Thoracic aorta (tissue), 2 donors: ENCODE results near the gene JUP. TPM values are rescaled to one million over a fixed set of nuclear protein-coding genes. Genes with fewer than 3 reads are reported as not detected.

ENCODE experiments used
- ATAC-seq: fragments of 150-250 bp; one replicate; pipeline ENCODE4 v1.8.0; 2017; ENCODE audit warnings: low read depth; ENCODE audit not compliant: insufficient number of reproducible peaks, low FRiP score
- DNase-seq: peaks from one replicate; pipeline ENCODE4 v3.0.0-alpha.2; 2020; ENCODE audit warnings: low spot score
- H3K27ac ChIP-seq, 2 donors: fragments of 200-600 bp; sonication (generic); 1 replicate in 1 of 2; 2 replicates in 1 of 2; pipeline ENCODE4 v1.5.1; 2016; ENCODE audit warnings: mild to moderate bottlenecking in 2 of 2, moderate library complexity in 2 of 2
- H3K27me3 ChIP-seq: fragments of 200-600 bp; sonication (generic); replicated peaks from 2 replicates; pipeline ENCODE4 v1.6.0; 2016; ENCODE audit warnings: mild to moderate bottlenecking; ENCODE audit not compliant: insufficient read depth
- H3K36me3 ChIP-seq: fragments of 200-600 bp; sonication (generic); one replicate; pipeline ENCODE4 v1.5.1; 2016
- H3K4me1 ChIP-seq, 2 donors: fragments of 200-600 bp; sonication (generic); 1 replicate in 1 of 2; 2 replicates in 1 of 2; pipeline versions ENCODE4 v1.5.1 to v1.6.0; 2016; ENCODE audit warnings: low read depth in 2 of 2, mild to moderate bottlenecking in 1 of 2; ENCODE audit not compliant: control insufficient read depth in 1 of 2
- H3K4me3 ChIP-seq: fragments of 200-600 bp; sonication (generic); 2 replicates; pipeline ENCODE4 v1.5.1; 2016; ENCODE audit warnings: mild to moderate bottlenecking
- H3K9me3 ChIP-seq: fragments of 200-600 bp; sonication (generic); 2 replicates; pipeline ENCODE4 v1.5.1; 2016
- CTCF ChIP-seq: fragments of 200-600 bp; sonication (generic); IDR thresholded peaks from one replicate; pipeline ENCODE4 v1.5.1; 2019; ENCODE audit warnings: antibody characterized with exemption
- total RNA-seq, 2 donors: library from RNA; depleted of rRNA; stranded (reverse); fragments of >200 nt; gene quantifications; one replicate each; pipeline versions ENCODE4 v1.1.0 to v1.2.3, GENCODE V29; 2016

JUP gene
- total RNA-seq, 2 donors from 2014 or later: 82.4 to 98.7 TPM

GRCh38 chr17:41741709-41742108 lies 44.8 kb downstream of the JUP start:
- Histone ChIP-seq H3K4me3 (no peak overlapping the region), H3K27ac (no peak overlapping the region), H3K4me1 (peaks cover 0 to 4% of the 10 kb centered on the region in 2 donors), H3K36me3 (no peaks in the 10 kb centered on the region), H3K27me3 (peaks cover under 1% of the 10 kb centered on the region), H3K9me3 (no peaks in the 10 kb centered on the region)
- TF ChIP-seq CTCF: no peak
- DNase-seq: no peak
- ATAC-seq: no peak

- Histone ChIP-seq H3K27ac (no peak overlapping the region), H3K9me3 (no peaks in the 10 kb centered on the region), H3K4me3 (no peak overlapping the region), H3K4me1 (peaks cover 0 to 4% of the 10 kb centered on the region in 2 donors), H3K36me3 (no peaks in the 10 kb centered on the region), H3K27me3 (peaks cover 10% of the 10 kb centered on the region)
- no peak for ATAC-seq
- no peak for TF ChIP-seq CTCF
- no peak for DNase-seq
Measured at GRCh38 chr17:41740506-41740905, 46.0 kb downstream of the JUP start.

- Histone ChIP-seq H3K27ac (no peak overlapping the region), H3K4me1 (peaks cover under 1 to 8% of the 10 kb centered on the region in 2 donors), H3K36me3 (no peaks in the 10 kb centered on the region), H3K4me3 (no peak overlapping the region), H3K9me3 (no peaks in the 10 kb centered on the region), H3K27me3 (peaks cover 10% of the 10 kb centered on the region)
- no peak for DNase-seq
- no peak for ATAC-seq
- no peak for TF ChIP-seq CTCF
Measured at GRCh38 chr17:41739661-41740352, 46.7 kb downstream of the JUP start.

- H3K4me3 ChIP-seq: no peak overlapping the region
- H3K9me3 ChIP-seq: no peaks in the 10 kb centered on the region
- no peak for ATAC-seq
- H3K27ac ChIP-seq: no peak overlapping the region
- peaks cover 10% of the 10 kb centered on the region for H3K27me3 ChIP-seq
- H3K36me3 ChIP-seq: no peaks in the 10 kb centered on the region
- peaks cover 11 to 19% of the 10 kb centered on the region in 2 donors for H3K4me1 ChIP-seq
- DNase-seq: no peak
- no peak for TF ChIP-seq CTCF
Measured at GRCh38 chr17:41738801-41739112, 47.8 kb downstream of the JUP start.

- no peaks in the 10 kb centered on the region for H3K9me3 ChIP-seq
- ATAC-seq: peak; percentile 70
Measured at GRCh38 chr17:41738077-41738800, 48.3 kb downstream of the JUP start.

More at GRCh38 chr17:41738077-41738800, 48.3 kb downstream of the JUP start:
- Histone ChIP-seq H3K36me3 (no peaks in the 10 kb centered on the region), H3K4me1 (peaks cover 13 to 20% of the 10 kb centered on the region in 2 donors), H3K4me3 (no peak overlapping the region), H3K27ac (no peak overlapping the region), H3K27me3 (peaks cover 10% of the 10 kb centered on the region)
- DNase-seq: peak; percentile 22
- peak; percentile 99 for TF ChIP-seq CTCF
